Activated CD8-positive, alpha-beta memory T cell treated with anti-CD3 and anti-CD28 coated beads, Interleukin-2, amount 50 U/mL, for 24 hours (primary cell): ENCODE data around the gene DPYSL5.
A peak's percentile ranks its signal among the peaks of the same experiment; 100 is the strongest.
"Not testable (repeated sequence)": the region's sequence is repeated elsewhere in the genome, so short reads cannot be mapped to it uniquely, and the experiment has no call there.

Source experiments
- DNase-seq: peaks from one replicate; pipeline ENCODE4 v3.0.0-alpha.2; 2020; ENCODE audit errors: extremely low read depth

DPYSL5 gene

GRCh38 chr2:26901326-26902183 lies 53.6 kb downstream of the DPYSL5 start:
- DNase-seq, result no peak

DNA sequence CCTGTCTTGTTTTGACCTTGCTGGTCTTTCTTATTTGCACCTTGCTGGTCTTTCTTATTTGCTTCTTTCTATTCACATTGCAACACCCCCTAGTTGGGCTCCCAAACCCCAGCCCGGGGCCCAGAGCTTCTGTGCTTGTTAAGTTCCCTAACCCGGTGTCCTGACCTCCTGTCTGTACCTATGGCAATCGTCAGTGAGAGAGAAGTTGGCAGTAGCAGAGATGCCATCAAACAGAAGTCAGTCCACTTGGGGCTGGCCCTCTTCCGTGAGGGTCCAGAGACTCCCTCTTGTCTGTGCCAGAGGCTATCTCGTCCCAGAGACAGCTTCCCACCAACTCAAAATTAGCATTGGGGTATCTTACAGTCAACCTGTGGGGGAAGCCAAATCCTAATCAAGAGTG lies 55.7 kb downstream of the DPYSL5 start:
- no peak for DNase-seq

DNA sequence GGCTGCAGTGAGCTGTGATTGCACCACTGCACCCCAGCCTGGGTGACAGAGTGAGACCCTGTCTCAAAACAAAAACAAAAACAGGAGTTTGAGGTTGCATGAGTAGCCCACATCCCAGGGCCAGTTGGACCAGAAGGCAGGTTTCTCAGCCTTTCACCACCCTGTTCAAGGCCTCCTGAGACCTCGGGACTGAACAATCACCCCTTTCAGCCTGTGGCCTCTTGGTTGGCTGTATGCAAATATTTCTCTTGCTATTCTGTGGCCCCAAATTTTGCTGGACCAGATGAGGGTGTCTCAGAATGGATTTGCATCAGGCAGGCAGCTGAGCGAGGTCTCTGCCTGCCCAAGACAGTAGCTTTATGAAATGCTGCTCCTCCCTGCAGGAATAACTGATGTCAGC lies 56.9 kb downstream of the DPYSL5 start:
- DNase-seq, result no peak

- DNase-seq, result no peak
Observed at GRCh38 chr2:26905341-26906198, 57.6 kb downstream of the DPYSL5 start.

DNA sequence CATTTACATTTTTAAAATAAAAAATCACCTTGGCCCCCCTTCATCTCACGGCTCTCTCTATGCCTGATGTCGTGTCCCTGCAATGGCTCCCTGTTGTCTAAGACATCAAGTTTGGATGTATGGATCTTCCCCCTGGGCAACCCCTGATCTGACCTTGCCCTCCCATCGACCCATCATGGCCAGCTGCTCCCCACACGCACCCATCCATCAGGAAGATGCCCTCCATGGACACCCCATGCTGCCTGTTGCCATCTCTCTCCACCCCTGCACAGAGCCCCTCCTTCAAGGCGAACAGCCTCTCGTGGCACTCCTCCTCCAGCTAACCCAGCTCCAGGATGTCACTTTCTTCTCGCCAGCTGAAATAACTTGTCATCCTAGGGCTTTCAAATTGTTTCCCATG lies 59.5 kb downstream of the DPYSL5 start:
- no peak for DNase-seq

DNA sequence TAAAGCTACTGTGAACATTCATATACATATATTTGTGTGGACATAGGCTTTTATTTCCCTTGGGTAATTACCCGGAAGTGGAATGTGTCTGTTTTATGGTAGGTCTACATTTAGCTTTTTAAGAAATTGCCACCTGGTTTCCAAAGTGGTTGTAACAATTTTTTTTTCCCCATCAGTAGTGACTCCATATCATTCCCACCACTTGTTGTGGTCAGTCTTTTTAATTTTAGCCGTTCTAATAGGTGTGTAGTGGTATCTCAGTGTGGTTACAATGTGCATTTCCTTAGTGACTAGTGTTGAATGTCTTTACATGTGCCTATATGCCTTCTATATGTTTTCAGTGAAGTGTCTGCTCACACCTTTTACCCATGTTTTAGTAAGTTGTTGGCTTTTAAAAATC lies 62.2 kb downstream of the DPYSL5 start:
- no peak for DNase-seq

DNA sequence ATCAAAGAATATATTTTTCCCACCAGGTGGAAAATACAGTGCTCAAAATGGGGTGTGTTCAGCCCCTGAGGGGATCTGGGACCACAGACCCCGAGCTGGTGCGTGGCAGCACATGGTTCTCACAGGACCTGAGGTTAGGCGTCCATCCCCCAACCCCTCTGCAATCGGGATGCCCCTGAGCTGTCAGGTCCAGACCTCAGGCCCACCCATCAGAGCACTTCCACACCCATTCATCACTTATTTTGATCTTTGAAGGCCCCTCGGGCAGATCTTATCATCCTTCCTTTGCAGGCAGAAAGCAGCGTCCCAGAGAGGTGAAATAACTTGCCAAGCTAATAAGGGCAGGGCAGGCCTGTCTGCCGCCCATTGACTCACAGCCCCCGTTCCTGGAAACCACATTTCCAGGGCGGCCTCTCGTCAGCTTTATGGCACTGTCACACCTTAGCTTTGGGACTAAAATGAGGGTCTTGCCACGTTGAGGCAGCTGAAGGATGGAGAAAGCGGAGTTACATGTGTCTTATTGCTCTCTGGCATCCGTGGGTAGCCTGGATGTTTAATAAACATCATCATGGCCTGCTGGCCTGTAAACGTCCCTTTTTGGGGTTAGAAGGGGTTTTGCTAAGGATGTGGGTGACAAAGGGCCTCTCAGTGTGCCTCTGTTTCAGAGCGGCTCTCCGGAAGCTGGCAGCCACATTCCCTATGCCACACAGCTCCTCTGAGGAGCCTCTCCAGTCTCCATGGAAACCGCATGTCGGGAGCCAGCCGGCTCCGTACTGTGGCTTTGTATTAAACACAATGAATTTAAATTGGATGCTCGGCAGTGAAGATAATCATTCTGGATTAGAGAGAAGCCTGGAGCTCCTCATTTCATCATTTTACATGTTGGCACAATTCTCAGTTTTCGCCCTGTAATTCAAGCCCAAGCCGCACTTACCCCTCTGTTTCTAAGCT lies 64.3 kb downstream of the DPYSL5 start:
- no peak for DNase-seq

DNA sequence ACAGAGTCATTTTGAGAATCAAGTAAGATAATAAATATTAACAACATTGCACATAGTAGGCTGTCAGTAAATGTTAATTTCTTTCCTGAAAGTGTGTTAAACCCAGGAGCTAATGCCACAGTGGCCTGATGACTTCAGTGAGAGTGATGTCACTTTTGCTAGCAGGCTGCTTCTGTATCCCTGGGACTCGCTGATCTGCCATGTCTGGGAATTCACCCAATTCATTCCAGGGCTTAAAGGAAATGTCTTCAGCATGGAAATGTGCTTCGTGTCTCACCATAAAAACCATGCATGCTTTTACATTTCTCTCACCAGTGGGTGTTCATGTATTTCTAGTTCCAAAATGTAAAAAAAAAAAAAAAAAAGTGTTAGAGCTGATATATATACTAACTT lies 65.7 kb downstream of the DPYSL5 start:
- no peak for DNase-seq

- DNase-seq, result no peak
Observed at GRCh38 chr2:26913999-26914658, 66.2 kb downstream of the DPYSL5 start.

GRCh38 chr2:26914659-26915310 lies 66.9 kb downstream of the DPYSL5 start:
- DNase-seq, result no peak

DNA sequence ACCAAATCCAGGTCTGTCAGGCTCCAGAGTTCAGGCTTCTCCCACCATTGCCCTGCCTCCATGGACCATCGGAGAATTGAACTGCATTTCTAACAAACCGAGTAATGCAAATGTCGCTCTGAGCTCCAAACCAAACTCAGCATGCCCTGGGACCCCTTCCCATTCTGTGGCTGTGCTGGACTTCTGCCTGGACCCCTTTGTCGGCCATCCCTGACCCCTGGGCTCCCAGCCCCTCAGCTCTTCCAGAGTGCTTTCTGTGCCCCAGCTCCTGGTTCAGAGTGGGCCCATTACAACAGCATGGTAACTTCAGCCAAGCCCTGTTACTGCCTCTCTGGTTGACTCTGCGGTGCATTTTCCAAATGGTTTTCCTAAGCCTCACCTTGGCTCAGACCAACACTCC lies 67.4 kb downstream of the DPYSL5 start:
- no peak for DNase-seq

DNA sequence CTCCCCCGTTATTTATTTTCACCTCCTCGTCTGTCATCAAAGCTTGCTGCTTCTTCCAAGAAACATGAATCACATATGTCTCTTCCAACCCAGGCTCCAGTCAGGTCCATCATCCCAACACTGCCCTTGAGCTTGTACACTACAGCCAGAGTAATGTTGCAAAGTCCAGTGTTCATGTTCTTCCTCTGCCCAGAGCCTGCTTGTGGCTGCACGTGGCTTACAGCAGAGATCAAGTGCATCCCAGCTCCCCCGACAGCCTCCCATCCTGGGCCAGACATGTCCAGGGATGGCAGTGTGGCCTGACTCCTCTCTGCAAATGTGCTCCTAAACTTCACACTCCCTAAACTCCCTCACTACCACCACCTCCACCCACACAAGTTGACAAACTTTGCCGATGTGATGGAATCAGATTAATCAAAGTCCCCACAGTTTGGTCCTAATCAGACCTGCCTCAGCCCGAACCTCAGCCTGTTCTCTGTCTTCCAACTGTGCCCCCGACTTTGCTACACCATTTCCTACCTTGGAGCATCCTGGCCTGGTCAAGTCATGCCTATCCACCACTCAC lies 68.3 kb downstream of the DPYSL5 start:
- DNase-seq, result no peak

DNA sequence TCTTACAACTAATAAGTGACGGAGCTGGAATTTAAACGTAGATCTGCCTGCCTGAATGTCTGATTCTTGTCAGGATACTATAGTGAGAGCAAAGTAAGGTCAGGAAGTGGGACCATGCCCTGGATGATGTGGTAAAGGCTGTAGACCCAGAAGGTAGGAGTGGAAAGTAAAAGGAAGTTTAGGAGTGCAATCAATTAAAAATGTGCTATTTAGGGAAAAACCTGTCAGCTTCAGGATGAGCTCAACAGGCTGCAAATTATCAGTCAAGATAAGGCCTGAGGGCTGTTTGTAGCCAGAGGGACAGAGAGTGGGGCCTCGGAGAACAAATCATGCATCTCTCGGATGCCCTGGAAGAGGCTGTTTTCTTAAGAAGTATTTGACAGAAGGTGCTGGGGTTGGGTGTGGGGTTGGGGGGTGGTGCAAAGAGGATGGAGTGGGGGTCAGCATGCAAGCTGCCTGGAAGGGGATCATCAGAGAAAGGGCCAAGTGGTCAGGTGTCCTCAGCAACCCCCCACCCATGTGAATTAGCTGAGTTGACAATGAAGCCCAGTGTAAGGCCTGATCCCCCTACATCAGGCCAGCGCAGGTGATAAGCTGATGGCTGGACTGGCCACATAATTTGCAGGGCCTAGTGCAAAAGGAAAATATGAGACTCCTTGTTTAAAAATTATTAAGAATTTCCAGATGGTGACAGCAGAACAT lies 69.4 kb downstream of the DPYSL5 start:
- DNase-seq, result no peak

GRCh38 chr2:26921323-26921722 lies 73.4 kb downstream of the DPYSL5 start:
- DNase-seq, result no peak

DNA sequence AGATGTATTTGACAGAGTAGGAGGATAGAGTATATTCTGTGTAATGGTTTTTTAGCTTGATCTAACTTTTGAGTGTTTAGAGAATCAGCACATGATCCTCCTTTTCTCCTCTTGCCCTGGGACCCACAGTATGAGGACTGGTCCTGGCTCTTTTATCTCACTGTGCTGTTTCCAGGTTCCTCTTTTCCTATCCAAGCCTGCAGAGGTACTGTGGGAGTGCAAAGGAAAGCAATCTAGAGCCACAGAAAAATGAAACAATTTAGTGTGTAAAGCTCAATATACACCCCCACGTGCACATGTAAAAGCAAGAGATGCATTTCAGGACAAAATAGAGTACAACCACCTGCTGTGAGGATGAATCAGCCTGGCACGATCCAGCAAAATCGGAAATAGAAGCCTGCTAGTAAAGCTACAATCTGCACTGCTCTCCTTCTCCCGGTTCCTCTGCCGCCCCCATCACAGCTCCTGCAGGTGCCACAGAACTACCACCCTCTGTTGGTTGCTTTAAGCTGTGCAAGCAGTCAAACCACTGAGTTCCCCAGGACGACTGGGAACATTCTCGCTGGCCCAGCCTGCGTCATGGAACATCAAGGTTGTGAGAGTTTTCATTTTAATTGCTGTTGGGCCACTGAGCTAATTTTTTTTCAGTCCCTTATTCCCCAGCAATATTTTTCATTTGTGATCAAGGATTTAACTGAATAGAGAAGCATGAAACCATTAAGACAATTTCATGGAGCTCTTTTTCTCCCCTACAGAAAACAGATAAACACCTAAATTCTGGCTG lies 74.7 kb downstream of the DPYSL5 start:
- peak; percentile 2 for DNase-seq

- not testable (repeated sequence) for DNase-seq
Observed at GRCh38 chr2:26923189-26923466, 75.2 kb downstream of the DPYSL5 start.

DNA sequence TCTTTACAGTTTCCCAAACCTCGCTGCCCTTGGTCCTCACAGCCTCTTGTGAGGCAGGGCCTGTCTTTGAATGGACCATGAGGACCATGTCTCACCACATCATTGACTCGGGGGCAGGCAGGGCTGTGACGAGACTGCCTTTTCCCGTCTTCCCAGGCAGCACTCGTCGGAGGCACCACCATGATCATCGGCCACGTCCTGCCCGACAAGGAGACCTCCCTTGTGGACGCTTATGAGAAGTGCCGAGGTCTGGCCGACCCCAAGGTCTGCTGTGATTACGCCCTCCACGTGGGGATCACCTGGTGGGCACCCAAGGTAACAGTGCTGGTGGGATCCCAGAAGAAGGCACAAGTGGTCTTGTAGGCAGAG lies 76.8 kb downstream of the DPYSL5 start:
- no peak for DNase-seq

DNA sequence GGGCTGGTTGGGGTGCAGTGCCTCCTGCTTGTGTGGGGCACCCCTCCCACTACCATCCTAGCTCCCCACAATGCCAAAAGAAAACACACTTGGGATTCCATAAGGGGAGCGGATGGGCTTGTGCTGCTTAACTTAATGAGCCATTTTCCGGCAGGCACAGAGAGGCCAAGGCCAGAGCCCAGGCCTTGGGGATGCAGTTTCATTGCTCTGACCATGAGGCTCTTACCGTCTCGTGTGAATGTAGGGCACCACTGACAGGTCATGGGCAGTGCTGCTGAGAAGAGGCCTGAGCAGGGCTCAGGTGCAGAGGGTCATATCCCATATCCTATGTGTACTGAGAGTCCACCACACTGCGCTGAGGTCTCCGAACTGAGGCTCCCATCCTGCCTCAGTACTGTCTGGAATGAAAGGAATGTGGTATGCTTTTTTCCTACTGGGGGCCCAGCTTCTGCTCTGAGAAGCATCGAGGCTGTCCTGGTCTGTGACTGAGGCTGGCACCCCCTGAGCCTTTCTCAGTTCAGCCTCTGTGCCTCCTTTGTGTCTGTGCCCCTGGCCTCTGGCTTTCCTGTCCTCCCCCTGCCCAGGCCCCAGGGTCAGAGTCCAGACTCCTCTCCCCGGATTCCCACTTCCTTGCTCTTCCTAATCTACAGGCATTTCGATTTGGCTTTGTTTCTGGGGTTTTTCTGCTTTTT lies 77.3 kb downstream of the DPYSL5 start:
- DNase-seq, result no peak

DNA sequence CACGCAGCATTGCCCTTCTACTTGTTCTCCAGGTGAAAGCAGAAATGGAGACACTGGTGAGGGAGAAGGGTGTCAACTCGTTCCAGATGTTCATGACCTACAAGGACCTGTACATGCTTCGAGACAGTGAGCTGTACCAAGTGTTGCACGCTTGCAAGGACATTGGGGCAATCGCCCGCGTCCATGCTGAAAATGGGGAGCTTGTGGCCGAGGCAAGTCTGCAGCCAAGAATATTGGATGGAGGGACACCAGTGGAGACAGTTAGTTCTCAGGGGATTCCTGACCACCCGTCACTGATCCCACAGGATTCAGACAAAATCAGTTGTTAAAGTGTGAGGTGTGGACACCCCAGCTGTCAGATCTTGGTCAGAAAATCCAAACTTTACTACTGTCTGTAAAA lies 79.3 kb downstream of the DPYSL5 start:
- DNase-seq, result no peak
